ENCODE data around the gene HCN2. TPM values are rescaled to one million over a fixed set of nuclear protein-coding genes. Genes with fewer than 3 reads are reported as not detected.

The HCN2 gene
- total and polyA plus RNA-seq, 2 of the 13 experiments (the other 11 are each of a cell fraction or from before 2014, with no cell fraction given) = 0.01 TPM; not detected in 1

DNA sequence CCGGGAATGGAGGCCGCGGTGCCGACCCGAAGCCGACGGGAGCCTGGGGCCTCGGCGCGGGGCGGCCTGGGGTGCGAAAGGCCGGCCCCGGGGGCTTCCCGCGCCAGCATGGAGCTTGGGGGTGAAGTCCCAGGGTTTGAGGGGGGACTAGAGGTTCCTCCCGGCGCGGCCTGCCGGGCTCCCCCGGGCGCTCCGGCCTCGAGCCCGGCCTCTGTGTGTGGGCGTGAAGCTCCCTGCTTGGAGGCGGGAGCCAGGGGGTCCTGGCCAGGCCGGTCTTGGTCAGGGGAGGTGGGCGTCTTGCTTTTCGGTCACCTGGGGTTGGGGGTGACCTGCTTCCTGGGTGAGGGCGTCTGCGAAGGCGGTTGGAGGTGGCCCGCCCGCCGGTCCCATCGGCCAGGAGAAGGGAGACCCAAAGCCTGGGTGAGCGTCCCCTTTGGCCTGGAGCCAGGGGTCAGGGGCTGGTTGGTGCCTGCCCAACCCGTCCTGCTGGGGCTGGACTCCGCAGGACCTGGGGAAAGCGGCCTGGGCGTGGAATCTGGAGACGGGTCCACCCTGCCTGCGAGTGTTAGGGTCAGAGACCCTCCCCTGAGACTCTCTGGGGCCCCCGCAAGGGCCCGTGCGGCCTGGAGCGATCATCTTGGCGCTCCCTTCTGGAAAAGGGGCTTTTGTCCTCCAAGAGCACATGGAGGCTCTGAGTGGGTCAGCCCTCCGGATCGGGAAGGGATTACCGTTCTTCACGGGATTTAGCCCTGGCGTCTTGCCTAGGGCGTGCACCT, 16.8 kb upstream of the HCN2 start (continued):
- TF ChIP-seq, protein P1, sequence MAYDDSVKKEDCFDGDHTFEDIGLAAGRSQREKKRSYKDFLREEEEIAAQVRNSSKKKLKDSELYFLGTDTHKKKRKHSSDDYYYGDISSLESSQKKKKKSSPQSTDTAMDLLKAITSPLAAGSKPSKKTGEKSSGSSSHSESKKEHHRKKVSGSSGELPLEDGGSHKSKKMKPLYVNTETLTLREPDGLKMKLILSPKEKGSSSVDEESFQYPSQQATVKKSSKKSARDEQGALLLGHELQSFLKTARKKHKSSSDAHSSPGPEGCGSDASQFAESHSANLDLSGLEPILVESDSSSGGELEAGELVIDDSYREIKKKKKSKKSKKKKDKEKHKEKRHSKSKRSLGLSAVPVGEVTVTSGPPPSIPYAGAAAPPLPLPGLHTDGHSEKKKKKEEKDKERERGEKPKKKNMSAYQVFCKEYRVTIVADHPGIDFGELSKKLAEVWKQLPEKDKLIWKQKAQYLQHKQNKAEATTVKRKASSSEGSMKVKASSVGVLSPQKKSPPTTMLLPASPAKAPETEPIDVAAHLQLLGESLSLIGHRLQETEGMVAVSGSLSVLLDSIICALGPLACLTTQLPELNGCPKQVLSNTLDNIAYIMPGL (CRISPR knock-in tag; IDR thresholded peaks at IDR 0.05; ENCODE audit: borderline replicate concordance in 1 of 2, low read depth in 1 of 2) = peak; percentile 8 to 70; a peak in 3 of 4 replicates
- TF ChIP-seq, protein P2, sequence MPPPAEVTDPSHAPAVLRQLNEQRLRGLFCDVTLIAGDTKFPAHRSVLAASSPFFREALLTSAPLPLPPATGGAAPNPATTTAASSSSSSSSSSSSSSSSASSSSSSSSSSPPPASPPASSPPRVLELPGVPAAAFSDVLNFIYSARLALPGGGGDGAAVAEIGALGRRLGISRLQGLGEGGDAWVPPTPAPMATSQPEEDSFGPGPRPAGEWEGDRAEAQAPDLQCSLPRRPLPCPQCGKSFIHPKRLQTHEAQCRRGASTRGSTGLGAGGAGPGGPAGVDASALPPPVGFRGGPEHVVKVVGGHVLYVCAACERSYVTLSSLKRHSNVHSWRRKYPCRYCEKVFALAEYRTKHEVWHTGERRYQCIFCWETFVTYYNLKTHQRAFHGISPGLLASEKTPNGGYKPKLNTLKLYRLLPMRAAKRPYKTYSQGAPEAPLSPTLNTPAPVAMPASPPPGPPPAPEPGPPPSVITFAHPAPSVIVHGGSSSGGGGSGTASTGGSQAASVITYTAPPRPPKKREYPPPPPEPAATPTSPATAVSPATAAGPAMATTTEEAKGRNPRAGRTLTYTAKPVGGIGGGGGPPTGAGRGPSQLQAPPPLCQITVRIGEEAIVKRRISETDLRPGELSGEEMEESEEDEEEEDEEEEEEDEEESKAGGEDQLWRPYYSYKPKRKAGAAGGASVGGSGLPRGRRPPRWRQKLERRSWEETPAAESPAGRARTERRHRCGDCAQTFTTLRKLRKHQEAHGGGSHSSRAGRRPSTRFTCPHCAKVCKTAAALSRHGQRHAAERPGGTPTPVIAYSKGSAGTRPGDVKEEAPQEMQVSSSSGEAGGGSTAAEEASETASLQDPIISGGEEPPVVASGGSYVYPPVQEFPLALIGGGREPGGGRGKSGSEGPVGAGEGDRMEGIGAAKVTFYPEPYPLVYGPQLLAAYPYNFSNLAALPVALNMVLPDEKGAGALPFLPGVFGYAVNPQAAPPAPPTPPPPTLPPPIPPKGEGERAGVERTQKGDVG (CRISPR knock-in tag; IDR thresholded peaks at IDR 0.05; ENCODE audit: borderline replicate concordance) = no peak
- TF ChIP-seq ZNF20 (CRISPR knock-in tag; IDR thresholded peaks at IDR 0.05) = peak; percentile 79; the same call in 1 of the 2 replicates
- no peak for TF ChIP-seq NR2F1 (CRISPR knock-in tag; IDR thresholded peaks at IDR 0.05)
- TF ChIP-seq TBX2 (CRISPR knock-in tag; IDR thresholded peaks at IDR 0.05; ENCODE audit: borderline replicate concordance) = 0 out of 2 replicates have a peak, but pooled peaks have one; percentile 46
- TF ChIP-seq SRY (CRISPR knock-in tag; IDR thresholded peaks at IDR 0.05) = no peak
- TF ChIP-seq ZNF790 (CRISPR knock-in tag; IDR thresholded peaks at IDR 0.05; ENCODE audit: borderline replicate concordance) = peak; percentile 2; the same call in 1 of the 2 replicates
- TF ChIP-seq, protein P3, sequence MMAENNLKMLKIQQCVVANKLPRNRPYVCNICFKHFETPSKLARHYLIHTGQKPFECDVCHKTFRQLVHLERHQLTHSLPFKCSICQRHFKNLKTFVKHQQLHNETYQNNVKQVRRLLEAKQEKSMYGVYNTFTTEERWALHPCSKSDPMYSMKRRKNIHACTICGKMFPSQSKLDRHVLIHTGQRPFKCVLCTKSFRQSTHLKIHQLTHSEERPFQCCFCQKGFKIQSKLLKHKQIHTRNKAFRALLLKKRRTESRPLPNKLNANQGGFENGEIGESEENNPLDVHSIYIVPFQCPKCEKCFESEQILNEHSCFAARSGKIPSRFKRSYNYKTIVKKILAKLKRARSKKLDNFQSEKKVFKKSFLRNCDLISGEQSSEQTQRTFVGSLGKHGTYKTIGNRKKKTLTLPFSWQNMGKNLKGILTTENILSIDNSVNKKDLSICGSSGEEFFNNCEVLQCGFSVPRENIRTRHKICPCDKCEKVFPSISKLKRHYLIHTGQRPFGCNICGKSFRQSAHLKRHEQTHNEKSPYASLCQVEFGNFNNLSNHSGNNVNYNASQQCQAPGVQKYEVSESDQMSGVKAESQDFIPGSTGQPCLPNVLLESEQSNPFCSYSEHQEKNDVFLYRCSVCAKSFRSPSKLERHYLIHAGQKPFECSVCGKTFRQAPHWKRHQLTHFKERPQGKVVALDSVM (CRISPR knock-in tag; IDR thresholded peaks at IDR 0.05) = peak; percentile 32; the same call in 1 of the 2 replicates
- no peak for TF ChIP-seq ZNF776 (CRISPR knock-in tag; IDR thresholded peaks at IDR 0.05)
- TF ChIP-seq ZNF12 (CRISPR knock-in tag; IDR thresholded peaks at IDR 0.05) = no peak
- TF ChIP-seq, protein P4, sequence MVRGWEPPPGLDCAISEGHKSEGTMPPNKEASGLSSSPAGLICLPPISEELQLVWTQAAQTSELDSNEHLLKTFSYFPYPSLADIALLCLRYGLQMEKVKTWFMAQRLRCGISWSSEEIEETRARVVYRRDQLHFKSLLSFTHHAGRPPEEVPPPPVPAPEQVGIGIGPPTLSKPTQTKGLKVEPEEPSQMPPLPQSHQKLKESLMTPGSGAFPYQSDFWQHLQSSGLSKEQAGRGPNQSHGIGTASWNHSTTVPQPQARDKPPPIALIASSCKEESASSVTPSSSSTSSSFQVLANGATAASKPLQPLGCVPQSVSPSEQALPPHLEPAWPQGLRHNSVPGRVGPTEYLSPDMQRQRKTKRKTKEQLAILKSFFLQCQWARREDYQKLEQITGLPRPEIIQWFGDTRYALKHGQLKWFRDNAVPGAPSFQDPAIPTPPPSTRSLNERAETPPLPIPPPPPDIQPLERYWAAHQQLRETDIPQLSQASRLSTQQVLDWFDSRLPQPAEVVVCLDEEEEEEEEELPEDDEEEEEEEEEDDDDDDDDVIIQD (CRISPR knock-in tag; IDR thresholded peaks at IDR 0.05; ENCODE audit: low read depth) = no peak
- 0 out of 2 replicates have a peak, but pooled peaks have one; percentile 19 for TF ChIP-seq MAFG (CRISPR knock-in tag; IDR thresholded peaks at IDR 0.05)
- TF ChIP-seq AGO2 (optimal IDR thresholded peaks at IDR 0.05; ENCODE audit: low read depth, low read length) = peak; percentile 60
- TF ChIP-seq ZNF558 (CRISPR knock-in tag; IDR thresholded peaks at IDR 0.05; ENCODE audit: borderline replicate concordance) = peak; percentile 7; the same call in 1 of the 2 replicates
- TF ChIP-seq EEA1 (CRISPR knock-in tag; IDR thresholded peaks at IDR 0.05; ENCODE audit: borderline replicate concordance) = peak; percentile 93
- TF ChIP-seq KDM5B (CRISPR knock-in tag; IDR thresholded peaks at IDR 0.05; ENCODE audit: borderline replicate concordance) = 0 out of 2 replicates have a peak, but pooled peaks have one; percentile 26
- TF ChIP-seq U2AF1 (optimal IDR thresholded peaks at IDR 0.05; ENCODE audit: low read depth, low read length) = no peak
- peak; percentile 11; the same call in 1 of the 2 replicates for TF ChIP-seq NR2F6 (IDR thresholded peaks at IDR 0.05)
- no peak for TF ChIP-seq NR2F6 (CRISPR knock-in tag; IDR thresholded peaks at IDR 0.05)
- TF ChIP-seq ZNF883 (CRISPR knock-in tag; IDR thresholded peaks at IDR 0.05; ENCODE audit: not compliant biosample characterization) = peak; percentile 25

Data from HepG2 (cell line).